Measurements from ENCODE around the gene TAF7.
"Not testable (repeated sequence)": the region's sequence is repeated elsewhere in the genome, so short reads cannot be mapped to it uniquely, and the experiment has no call there.

Gene TAF7

GRCh38 chr5:141338538-141339306 lies 18.1 kb upstream of the TAF7 start, which contains the start of gene PCDHGA2:
Gene PCDHGA2 (plus strand): TSS chr5:141338760.
- no peak for DNase-seq

GRCh38 chr5:141332571-141332970 lies 12.0 kb upstream of the TAF7 start:
- DNase-seq: not testable (repeated sequence)

- peak in 1 of 2 experiments; percentile 25 for DNase-seq
These were observed 9.9 kb upstream of the TAF7 start, which contains the start of gene PCDHGA1 for GRCh38 chr5:141330299-141331080. Gene PCDHGA1 (plus strand): TSS chr5:141330514.

GRCh38 chr5:141328231-141328630 lies 7.6 kb upstream of the TAF7 start:
- DNase-seq: no peak

- DNase-seq: peak; percentile 71 to 75
These were observed 5.7 kb upstream of the TAF7 start for GRCh38 chr5:141326088-141326854.

GRCh38 chr5:141322261-141322660 lies 1.7 kb upstream of the TAF7 start:
- no peak for DNase-seq

GRCh38 chr5:141319699-141320098 lies 885 bp downstream of the TAF7 start:
- DNase-seq: no peak

GRCh38 chr5:141319202-141319601 lies 1.4 kb downstream of the TAF7 start:
- DNase-seq: no peak

GRCh38 chr5:141316963-141317362 lies 3.6 kb downstream of the TAF7 start:
- DNase-seq: not testable (repeated sequence)

- no peak for DNase-seq
These were observed 6.9 kb downstream of the TAF7 start for GRCh38 chr5:141313711-141314110.

- DNase-seq: no peak
These were observed 14.0 kb downstream of the TAF7 start for GRCh38 chr5:141306630-141307029.

- DNase-seq: no peak
These were observed 16.8 kb downstream of the TAF7 start, which contains the start of gene SLC25A2 for GRCh38 chr5:141303756-141304155. Gene SLC25A2 (minus strand): TSS chr5:141304049. CDS start chr5:141303865, 184 bp downstream.

- DNase-seq: no peak
These were observed 22.2 kb downstream of the TAF7 start for GRCh38 chr5:141298376-141298775.

- DNase-seq: no peak
These were observed 47.7 kb downstream of the TAF7 start for GRCh38 chr5:141272906-141273305.

GRCh38 chr5:141269195-141269594 lies 51.4 kb downstream of the TAF7 start:
- no peak for DNase-seq

Data from activated T-cell treated with anti-CD3 and anti-CD28 coated beads, Interleukin-2, amount 50 U/mL, for 48 hours (primary cell).